K562 (cell line): ENCODE data around the gene SLC35A4. TPM values are rescaled to one million over a fixed set of nuclear protein-coding genes. Genes with fewer than 3 reads are reported as not detected.

ENCODE experiments used
- ATAC-seq: fragments of 200-7000 bp; cut with Tn5 transposase; 3 replicates; pipeline ENCODE4 v1.9.1; 2020; ENCODE audit warnings: moderate library complexity
- BruUV-seq: library from RNA; stranded (reverse); fragments of 400-500 nt; replicated peaks from 2 replicates; lab custom pipeline; 2021; lab: Mats Ljungman, UMichigan
- CTCF ChIA-PET: fragments of 300-600 bp; formaldehyde crosslinking; extraction: SDS; loops from one replicate; lab custom pipeline; 2021; ENCODE audit warnings: low intra/inter-chr PET ratio; lab: Yijun Ruan, JAX
- POLR2A ChIA-PET: fragments of 300-600, 350-650 bp; sonication (Branson Sonifier 250); formaldehyde crosslinking; extraction: SDS; loops from one replicate; lab custom pipeline; 2021; ENCODE audit warnings: antibody characterized with exemption, inconsistent platforms; lab: Yijun Ruan, JAX
- DNase-seq, 4 experiments: peaks; one replicate each; pipeline versions ENCODE4 v3.0.0 to v3.0.0-alpha.2; 2011 to 2018; ENCODE audit warnings: low spot score in 3 of 4, mixed read lengths in 3 of 4; ENCODE audit errors: extremely low read depth in 1 of 4
- FAIRE-seq: peaks from 2 replicates; lab custom pipeline; 2011; peaks lifted over from hg19 to GRCh38; lab: Jason Lieb, UNC
- H2AFZ ChIP-seq: 2 replicates; pipeline ENCODE4 v1.6.0; 2011; ENCODE audit warnings: low read depth, low read length, control low read depth, inconsistent platforms
- H3K27ac ChIP-seq: fragments of 200-600 bp; 3 replicates; pipeline ENCODE4 v1.8.0; 2011; ENCODE audit warnings: low read depth, mild to moderate bottlenecking, control low read depth, inconsistent platforms, low read length, moderate library complexity, mixed read lengths; ENCODE audit errors: extremely low read depth
- H3K27me3 ChIP-seq, 2 experiments: fragments of 300-600 bp in 1 of 2; 2 replicates in 1 of 2; 3 replicates in 1 of 2; pipeline versions ENCODE4 v1.6.0 to v1.8.0; 2011; ENCODE audit warnings: inconsistent platforms in 2 of 2, low read length in 2 of 2, mild to moderate bottlenecking in 1 of 2, mixed read lengths in 1 of 2, moderate library complexity in 1 of 2; ENCODE audit not compliant: control insufficient read depth in 2 of 2, insufficient read depth in 2 of 2
- H3K36me3 ChIP-seq: fragments of 300-600 bp; 3 replicates; pipeline ENCODE4 v1.8.0; 2011; ENCODE audit warnings: mild to moderate bottlenecking, low read length, inconsistent platforms; ENCODE audit not compliant: control insufficient read depth, insufficient read depth
- H3K4me1 ChIP-seq, 2 experiments: fragments of 200-600 bp in 1 of 2; replicated peaks in 1 of 2; 2 replicates in 1 of 2; 3 replicates in 1 of 2; pipeline versions ENCODE4 v1.5.1 to v1.8.0; 2011; ENCODE audit warnings: inconsistent platforms in 2 of 2, low read length in 2 of 2, mild to moderate bottlenecking in 1 of 2, mixed read lengths in 1 of 2, moderate library complexity in 1 of 2; ENCODE audit not compliant: control insufficient read depth in 2 of 2, insufficient read depth in 2 of 2
- H3K4me2 ChIP-seq: 2 replicates; pipeline ENCODE4 v1.6.1; 2011; ENCODE audit warnings: low read length, control low read depth, inconsistent platforms, mixed read lengths; ENCODE audit not compliant: insufficient read depth
- H3K4me3 ChIP-seq: fragments of 200-600 bp; sonication (generic), shearing (Covaris generic); 2 replicates; pipeline ENCODE4 v1.5.1; 2016; ENCODE audit warnings: control low read depth, inconsistent platforms
- H3K79me2 ChIP-seq: fragments of 200-600 bp; 3 replicates; pipeline ENCODE4 v1.8.0; 2011; ENCODE audit warnings: low read length, inconsistent platforms; ENCODE audit not compliant: control insufficient read depth, insufficient read depth
- H3K9ac ChIP-seq, 2 experiments: 2 replicates each; pipeline versions ENCODE4 v1.6.0 to v1.6.1; 2011; ENCODE audit warnings: low read depth in 2 of 2, low read length in 2 of 2, control low read depth in 1 of 2, inconsistent platforms in 1 of 2, mild to moderate bottlenecking in 1 of 2, mixed read lengths in 1 of 2; ENCODE audit not compliant: insufficient read depth in 1 of 2
- H3K9me1 ChIP-seq: one replicate; pipeline ENCODE4 v1.6.0; 2011; ENCODE audit warnings: inconsistent platforms, mild to moderate bottlenecking, low read length, moderate library complexity; ENCODE audit not compliant: control insufficient read depth, insufficient read depth
- H3K9me3 ChIP-seq: replicated peaks from 2 replicates; pipeline ENCODE4 v1.5.1; 2011; ENCODE audit warnings: low read depth, low read length, inconsistent platforms; ENCODE audit not compliant: control insufficient read depth, insufficient read depth
- H4K20me1 ChIP-seq: replicated peaks from 2 replicates; pipeline ENCODE4 v1.6.1; 2011; ENCODE audit warnings: low read length, inconsistent platforms, mixed read lengths; ENCODE audit not compliant: control insufficient read depth, insufficient read depth
- ARID3B ChIP-seq: fragments of 250-450 bp; sonication (Bioruptor Pico); IDR thresholded peaks from 2 replicates; pipeline ENCODE4 v1.4.0; 2020; ENCODE audit warnings: borderline replicate concordance
- CGGBP1 ChIP-seq: fragments of 250-450 bp; sonication (Bioruptor Pico); IDR thresholded peaks from 2 replicates; pipeline ENCODE4 v1.9.0; 2021; ENCODE audit warnings: mild to moderate bottlenecking
- HNRNPUL1 ChIP-seq: fragments of 200-400 bp; formaldehyde crosslinking; IDR thresholded peaks from 2 replicates; pipeline ENCODE4 v1.6.1; 2017; ENCODE audit warnings: low read length
- WGBS: fragments of 100-300 bp; shearing (Covaris generic); methylation state at CpG from one replicate; pipeline ENCODE4 v1.1.6; 2016; ENCODE audit warnings: low coverage, mixed read lengths; ENCODE audit not compliant: insufficient coverage; ENCODE audit errors: missing lambda C conversion rate; 5-methylcytosine and 5-hydroxymethylcytosine counted together
- in situ Hi-C: fragments of 300-500 bp; cut with MboI; formaldehyde crosslinking; loops from 4 replicates; pipeline ENCODE4 v1.15.0; 2018; ENCODE audit warnings: inconsistent platforms, mixed read lengths
- intact Hi-C: fragments of 100-400 bp; cut with micrococcal nuclease; formaldehyde crosslinking; loops from 2 replicates; pipeline ENCODE4 v1.14.2; 2022
- polyA plus RNA-seq, 8 experiments: library from polyadenylated mRNA; depleted of rRNA in 4 of 8; stranded (reverse) in 5 of 8; unstranded in 3 of 8; fragments of >200 nt; fragmentation: Nextera tagmentation in 2 of 8; fragmentation: Illumina TruSeq in 1 of 8; extraction: Ambion mirVana in 2 of 8; extraction: Trizol in 1 of 8; gene quantifications; 2 replicates each; pipeline versions ENCODE4 v1.2.1 to v1.2.3, GENCODE V29; 2011 to 2014; ENCODE audit warnings: inconsistent platforms in 1 of 8, missing spikeins in 1 of 8
- total RNA-seq, 7 experiments: library from RNA; depleted of rRNA in 6 of 7; stranded (reverse); fragments of >200 nt in 6 of 7; fragmentation: Illumina TruSeq in 2 of 7; extraction: Trizol in 2 of 7; gene quantifications; 2 replicates each; pipeline versions ENCODE4 v1.2.1 to v1.2.3, GENCODE V29; 2011 to 2021; ENCODE audit warnings: low replicate concordance in 1 of 7

The SLC35A4 gene
- total and polyA plus RNA-seq, 9 of the 15 experiments (the other 6 are each of a cell fraction or from before 2014, with no cell fraction given): 21.8 to 171 (median 42.5) TPM

GRCh38 chr5:140548300-140548688, 16.3 kb upstream of the SLC35A4 start (continued):
- no peak for TF ChIP-seq ARID3B (CRISPR knock-in tag)

- DNase-seq (no peak), ATAC-seq (0 out of 3 replicates have a peak, but pooled peaks have one; percentile 0), FAIRE-seq (no peak)
- Histone ChIP-seq H3K9me3 (no peaks in the 10 kb centered on the region), H3K4me2 (peak overlapping the region; percentile 66; the same call in 1 of the 2 replicates), H3K27ac (peak overlapping the region; percentile 61; the same call in 2 of the 3 replicates), H2AFZ (no peak overlapping the region), H3K4me1 (peaks cover 35 to 37% of the 10 kb centered on the region in 2 experiments), H3K9ac (peak overlapping the region; percentile 58 to 88; a peak in 2 of 4 replicates), H3K27me3 (no peaks in the 10 kb centered on the region; a peak in 1 of 5 replicates), H3K9me1 (peaks cover 5% of the 10 kb centered on the region), H4K20me1 (peaks cover 14% of the 10 kb centered on the region; the same call in 1 of the 2 replicates), H3K79me2 (peaks cover 15% of the 10 kb centered on the region), H3K4me3 (no peak overlapping the region), H3K36me3 (peaks cover 69% of the 10 kb centered on the region)
- TF ChIP-seq HNRNPUL1 (0 out of 2 replicates have a peak, but pooled peaks have one; percentile 69), CGGBP1 (CRISPR knock-in tag) (no peak)
- ChIA-PET CTCF (no interaction called here), POLR2A (interaction anchor here (0.6 to 5.3 kb wide), 13 partner anchors 8 to 177 kb away, joined by 3 to 56 read pairs (median 5); partner anchors contain the start of genes APBB3, SLC35A4, SRA1 and WDR55)
- 78% methylated on average over 7 of the region's 7 CpGs for WGBS
- no TSS peak for BruUV-seq
- in situ Hi-C loops (no loop called here), intact Hi-C loops (loop anchor here (5.0 kb wide), 1 partner anchor 176 kb away; no protein-coding TSS in a partner anchor)
These were observed 15.8 kb upstream of the SLC35A4 start for GRCh38 chr5:140548791-140549190.
